SK-N-SH treated with all-trans-retinoic acid at 6 μM for 48 hours (cell line): ENCODE results near the gene ATL2.

Experiments used
- ATAC-seq: fragments of 200-7000 bp; cut with Tn5 transposase; 3 replicates; pipeline ENCODE4 v1.9.1; 2020; ENCODE audit warnings: mild to moderate bottlenecking, moderate library complexity
- ARNTL ChIP-seq: fragments of 450-650 bp; formaldehyde crosslinking; IDR thresholded peaks from 2 replicates; pipeline ENCODE4 v1.5.0; 2020; ENCODE audit warnings: low read depth, mild to moderate bottlenecking, moderate library complexity, borderline replicate concordance
- BACH2 ChIP-seq: fragments of 250-450 bp; sonication (Bioruptor Pico); IDR thresholded peaks from 2 replicates; pipeline ENCODE4 v1.9.0; 2021; ENCODE audit warnings: mild to moderate bottlenecking, borderline replicate concordance
- CREB5 ChIP-seq: fragments of 250-450 bp; sonication (Bioruptor Pico); IDR thresholded peaks from 2 replicates; pipeline ENCODE4 v1.5.1; 2020; ENCODE audit warnings: low read depth, mild to moderate bottlenecking, moderate library complexity
- CSDC2 ChIP-seq: fragments of 250-450 bp; sonication (Bioruptor Pico); IDR thresholded peaks from 2 replicates; pipeline ENCODE4 v1.5.0; 2020; ENCODE audit warnings: mild to moderate bottlenecking, moderate library complexity
- CSRNP3 ChIP-seq: fragments of 250-450 bp; sonication (Bioruptor Pico); IDR thresholded peaks from 2 replicates; pipeline ENCODE4 v1.5.1; 2021; ENCODE audit warnings: mild to moderate bottlenecking, moderate library complexity
- ESRRG ChIP-seq: fragments of 250-450 bp; sonication (Bioruptor Pico); IDR thresholded peaks from 2 replicates; pipeline ENCODE4 v1.6.1; 2021; ENCODE audit warnings: mild to moderate bottlenecking
- GLIS3 ChIP-seq: fragments of 250-450 bp; sonication (Bioruptor Pico); IDR thresholded peaks from 2 replicates; pipeline ENCODE4 v1.5.0; 2020; ENCODE audit warnings: mild to moderate bottlenecking, moderate library complexity
- ISL1 ChIP-seq: fragments of 250-450 bp; sonication (Bioruptor Pico); IDR thresholded peaks from 2 replicates; pipeline ENCODE4 v2.1.2; 2022; ENCODE audit warnings: mild to moderate bottlenecking, moderate library complexity
- OSR1 ChIP-seq: fragments of 250-450 bp; sonication (Bioruptor Pico); IDR thresholded peaks from 2 replicates; pipeline ENCODE4 v1.8.0; 2022; ENCODE audit warnings: moderate library complexity, mild to moderate bottlenecking, inconsistent platforms
- PATZ1 ChIP-seq: fragments of 250-450 bp; sonication (Bioruptor Pico); IDR thresholded peaks from 2 replicates; pipeline ENCODE4 v1.8.0; 2020; ENCODE audit warnings: mild to moderate bottlenecking, moderate library complexity, borderline replicate concordance
- POU6F1 ChIP-seq: fragments of 250-450 bp; sonication (Bioruptor Pico); IDR thresholded peaks from 2 replicates; pipeline ENCODE4 v1.8.0; 2021; ENCODE audit warnings: low read depth, mild to moderate bottlenecking, moderate library complexity, borderline replicate concordance
- PPARA ChIP-seq: fragments of 250-450 bp; sonication (Bioruptor Pico); IDR thresholded peaks from 2 replicates; pipeline ENCODE4 v1.5.0; 2020; ENCODE audit warnings: mild to moderate bottlenecking, borderline replicate concordance
- RARB ChIP-seq: fragments of 250-450 bp; sonication (Bioruptor Pico); IDR thresholded peaks from 2 replicates; pipeline ENCODE4 v1.8.0; 2021; ENCODE audit warnings: mild to moderate bottlenecking, moderate library complexity
- SNAI2 ChIP-seq: fragments of 250-450 bp; sonication (Bioruptor Pico); IDR thresholded peaks from 2 replicates; pipeline ENCODE4 v1.5.0; 2020; ENCODE audit warnings: mild to moderate bottlenecking, moderate library complexity
- TCF4 ChIP-seq: fragments of 250-450 bp; sonication (Bioruptor Pico); IDR thresholded peaks from 2 replicates; pipeline ENCODE4 v1.8.0; 2021; ENCODE audit warnings: mild to moderate bottlenecking, moderate library complexity, borderline replicate concordance
- TOX ChIP-seq: fragments of 250-450 bp; sonication (Bioruptor Pico); IDR thresholded peaks from 2 replicates; pipeline ENCODE4 v1.8.0; 2021; ENCODE audit warnings: mild to moderate bottlenecking, moderate library complexity, borderline replicate concordance
- TSHZ2 ChIP-seq: fragments of 250-450 bp; sonication (Bioruptor Pico); IDR thresholded peaks from 2 replicates; pipeline ENCODE4 v1.5.0; 2020; ENCODE audit warnings: mild to moderate bottlenecking, moderate library complexity
- ZC3H10 ChIP-seq: fragments of 250-450 bp; sonication (Bioruptor Pico); IDR thresholded peaks from 2 replicates; pipeline ENCODE4 v1.5.1; 2021; ENCODE audit warnings: mild to moderate bottlenecking, moderate library complexity
- ZFP3 ChIP-seq: fragments of 250-450 bp; sonication (Bioruptor Pico); IDR thresholded peaks from 2 replicates; pipeline ENCODE4 v1.5.0; 2020; ENCODE audit warnings: mild to moderate bottlenecking, moderate library complexity
- ZFP30 ChIP-seq: fragments of 450-650 bp; formaldehyde crosslinking; IDR thresholded peaks from 2 replicates; pipeline ENCODE4 v1.5.0; 2022; ENCODE audit warnings: mild to moderate bottlenecking, moderate library complexity
- ZNF565 ChIP-seq: fragments of 450-650 bp; formaldehyde crosslinking; conservative IDR thresholded peaks from 2 replicates; pipeline ENCODE4 v1.5.0; 2020; ENCODE audit warnings: low read depth, mild to moderate bottlenecking, moderate library complexity
- ZNF70 ChIP-seq: fragments of 450-650 bp; formaldehyde crosslinking; IDR thresholded peaks from 2 replicates; pipeline ENCODE4 v1.5.0; 2020; ENCODE audit warnings: mild to moderate bottlenecking, moderate library complexity
- ZNF8 ChIP-seq: fragments of 450-650 bp; formaldehyde crosslinking; IDR thresholded peaks from 2 replicates; pipeline ENCODE4 v1.5.0; 2020; ENCODE audit warnings: mild to moderate bottlenecking, moderate library complexity

ATL2 gene

GRCh38 chr2:38421274-38422056, 44.4 kb upstream of the ATL2 start:
- ATAC-seq = no peak
- TF ChIP-seq ZFP3 = no peak
- TF ChIP-seq POU6F1 (CRISPR knock-in tag) = no peak
- TF ChIP-seq OSR1 (CRISPR knock-in tag) = no peak
- TF ChIP-seq GLIS3 = no peak
- no peak for TF ChIP-seq ZNF565 (CRISPR knock-in tag)
- TF ChIP-seq SNAI2 (CRISPR knock-in tag) = no peak
- TF ChIP-seq TOX (CRISPR knock-in tag) = no peak
- TF ChIP-seq RARB (CRISPR knock-in tag) = no peak
- no peak for TF ChIP-seq ARNTL
- TF ChIP-seq CSDC2 = no peak
- TF ChIP-seq PPARA = no peak
- no peak for TF ChIP-seq ZNF70 (CRISPR knock-in tag)
- TF ChIP-seq PATZ1 (CRISPR knock-in tag) = no peak
- TF ChIP-seq ZC3H10 (CRISPR knock-in tag) = no peak
- TF ChIP-seq ISL1 = no peak

- TF ChIP-seq GLIS3 = no peak
- ATAC-seq = no peak
Observed at GRCh38 chr2:38419499-38419898, 42.4 kb upstream of the ATL2 start.

- no peak for TF ChIP-seq ZNF565 (CRISPR knock-in tag)
- TF ChIP-seq TSHZ2 (CRISPR knock-in tag) = no peak
- TF ChIP-seq PATZ1 (CRISPR knock-in tag) = no peak
- no peak for TF ChIP-seq BACH2 (CRISPR knock-in tag)
- TF ChIP-seq CSRNP3 (CRISPR knock-in tag) = no peak
- TF ChIP-seq ZC3H10 (CRISPR knock-in tag) = no peak
- TF ChIP-seq ZFP30 (CRISPR knock-in tag) = no peak
- TF ChIP-seq TOX (CRISPR knock-in tag) = no peak
- TF ChIP-seq ARNTL = no peak
- TF ChIP-seq CREB5 (CRISPR knock-in tag) = no peak
- no peak for TF ChIP-seq ESRRG
- no peak for TF ChIP-seq SNAI2 (CRISPR knock-in tag)
- TF ChIP-seq ZNF8 (CRISPR knock-in tag) = no peak
- TF ChIP-seq TCF4 = no peak
- no peak for TF ChIP-seq ZNF70 (CRISPR knock-in tag)
- no peak for ATAC-seq
Observed at GRCh38 chr2:38418735-38419134, 41.7 kb upstream of the ATL2 start.
